Colonic mucosa (tissue), 4 donors: ENCODE measurements around the gene LYRM2. TPM values are rescaled to one million over a fixed set of nuclear protein-coding genes. Genes with fewer than 3 reads are reported as not detected.

Source experiments
- DNase-seq: peaks from one replicate; pipeline ENCODE4 v3.0.0-alpha.2; 2020
- H3K27ac ChIP-seq: fragments of 200-600 bp; one replicate; pipeline ENCODE4 v1.8.0; 2021
- H3K27me3 ChIP-seq: fragments of 200-600 bp; one replicate; pipeline ENCODE4 v1.8.0; 2021
- H3K36me3 ChIP-seq: fragments of 200-600 bp; one replicate; pipeline ENCODE4 v1.8.0; 2021
- H3K4me1 ChIP-seq: fragments of 200-600 bp; one replicate; pipeline ENCODE4 v1.8.0; 2021; ENCODE audit warnings: mild to moderate bottlenecking
- H3K4me3 ChIP-seq: fragments of 200-600 bp; one replicate; pipeline ENCODE4 v1.8.0; 2021
- H3K9ac ChIP-seq, 2 donors: one replicate each; pipeline ENCODE4 v1.7.0; 2013; ENCODE audit warnings: control low read depth in 2 of 2, low read depth in 2 of 2, low read length in 2 of 2
- H3K9me3 ChIP-seq: fragments of 200-600 bp; one replicate; pipeline ENCODE4 v1.8.0; 2021
- intact Hi-C: fragments of 100-400 bp; cut with DNase I; formaldehyde crosslinking; loops from one replicate; pipeline ENCODE4 v1.14.1; 2022
- total RNA-seq, 2 donors: library from RNA; stranded (reverse); fragmentation: NEBNext Ultra II Directional in 1 of 2; extraction: Animal tissue kit (Norgen Biotek cat#: 25700) in 1 of 2; gene quantifications; one replicate each; pipeline ENCODE4 v1.2.1, GENCODE V29; 2021
- TF ChIP-seq, protein P1 (sequence below): fragments of 200-600 bp; IDR thresholded peaks from one replicate; pipeline ENCODE4 v1.8.0; 2022; ENCODE audit warnings: antibody characterized with exemption, mild to moderate bottlenecking
- donor health status: healthy.
- donor health status: DM: no; HTN: no; CAD: no.
- donor health status: DM: no; HTN: no; CAD: no.

LYRM2 gene
- total RNA-seq, 2 donors from 2014 or later: 28.7 to 43.5 TPM

DNA sequence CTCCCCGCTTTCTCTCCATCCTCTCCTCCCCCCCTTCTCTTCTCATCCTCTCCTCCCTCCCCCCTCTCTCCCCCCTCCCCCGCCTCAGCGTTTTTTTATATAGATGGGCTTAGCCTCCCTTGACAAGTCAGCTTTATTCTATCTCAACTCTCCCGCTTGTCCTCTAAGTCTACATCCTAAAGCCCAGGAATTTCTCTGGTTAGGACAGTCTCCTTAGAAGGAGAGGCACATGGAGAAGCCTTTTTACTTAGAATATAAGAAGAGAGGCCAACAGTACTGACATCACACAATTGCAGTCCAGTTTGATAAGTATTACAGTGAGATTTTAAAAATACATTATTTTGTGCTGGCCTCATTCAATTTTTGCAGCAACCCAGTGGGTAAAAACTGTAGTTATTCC is 83.5 kb downstream of the LYRM2 start:
- H3K27me3 ChIP-seq: no peaks in the 10 kb centered on the region
- no peak for DNase-seq
- intact Hi-C loops: no loop called here

DNA sequence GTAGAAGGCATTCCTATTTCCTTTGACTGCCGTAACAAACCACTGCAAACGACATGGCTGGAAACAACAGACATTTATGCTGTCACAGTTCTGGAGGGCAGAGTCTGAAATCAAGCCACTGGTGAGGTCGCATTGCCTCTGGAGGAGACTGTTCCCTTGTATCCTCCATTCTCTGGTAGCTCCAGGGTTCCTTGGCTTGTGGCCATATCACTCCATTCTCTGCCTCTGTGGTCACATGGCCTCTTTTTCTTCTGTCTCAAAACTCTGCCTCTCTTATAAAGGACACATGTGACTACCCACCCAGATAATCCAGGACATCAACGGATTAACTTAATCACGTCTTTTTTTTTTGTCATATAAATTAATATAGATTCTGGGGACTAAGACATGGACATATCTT is 84.4 kb downstream of the LYRM2 start:
- TF ChIP-seq, protein P1, sequence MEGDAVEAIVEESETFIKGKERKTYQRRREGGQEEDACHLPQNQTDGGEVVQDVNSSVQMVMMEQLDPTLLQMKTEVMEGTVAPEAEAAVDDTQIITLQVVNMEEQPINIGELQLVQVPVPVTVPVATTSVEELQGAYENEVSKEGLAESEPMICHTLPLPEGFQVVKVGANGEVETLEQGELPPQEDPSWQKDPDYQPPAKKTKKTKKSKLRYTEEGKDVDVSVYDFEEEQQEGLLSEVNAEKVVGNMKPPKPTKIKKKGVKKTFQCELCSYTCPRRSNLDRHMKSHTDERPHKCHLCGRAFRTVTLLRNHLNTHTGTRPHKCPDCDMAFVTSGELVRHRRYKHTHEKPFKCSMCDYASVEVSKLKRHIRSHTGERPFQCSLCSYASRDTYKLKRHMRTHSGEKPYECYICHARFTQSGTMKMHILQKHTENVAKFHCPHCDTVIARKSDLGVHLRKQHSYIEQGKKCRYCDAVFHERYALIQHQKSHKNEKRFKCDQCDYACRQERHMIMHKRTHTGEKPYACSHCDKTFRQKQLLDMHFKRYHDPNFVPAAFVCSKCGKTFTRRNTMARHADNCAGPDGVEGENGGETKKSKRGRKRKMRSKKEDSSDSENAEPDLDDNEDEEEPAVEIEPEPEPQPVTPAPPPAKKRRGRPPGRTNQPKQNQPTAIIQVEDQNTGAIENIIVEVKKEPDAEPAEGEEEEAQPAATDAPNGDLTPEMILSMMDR: no peak
- H3K9ac ChIP-seq: no peak overlapping the region
- intact Hi-C loops: no loop called here
- H3K27me3 ChIP-seq: no peaks in the 10 kb centered on the region
- H3K4me3 ChIP-seq: no peak overlapping the region
- no peak overlapping the region for H3K27ac ChIP-seq
- H3K9me3 ChIP-seq: no peaks in the 10 kb centered on the region
- H3K36me3 ChIP-seq: no peaks in the 10 kb centered on the region
- no peak for DNase-seq
- H3K4me1 ChIP-seq: no peaks in the 10 kb centered on the region

More for the DNA sequence above, 83.5 kb downstream of the LYRM2 start:
- Histone ChIP-seq H3K27ac (no peak overlapping the region), H3K4me1 (no peaks in the 10 kb centered on the region), H3K4me3 (no peak overlapping the region), H3K36me3 (no peaks in the 10 kb centered on the region), H3K9ac (no peak overlapping the region), H3K9me3 (no peaks in the 10 kb centered on the region)
- TF ChIP-seq, protein P1: no peak

DNA sequence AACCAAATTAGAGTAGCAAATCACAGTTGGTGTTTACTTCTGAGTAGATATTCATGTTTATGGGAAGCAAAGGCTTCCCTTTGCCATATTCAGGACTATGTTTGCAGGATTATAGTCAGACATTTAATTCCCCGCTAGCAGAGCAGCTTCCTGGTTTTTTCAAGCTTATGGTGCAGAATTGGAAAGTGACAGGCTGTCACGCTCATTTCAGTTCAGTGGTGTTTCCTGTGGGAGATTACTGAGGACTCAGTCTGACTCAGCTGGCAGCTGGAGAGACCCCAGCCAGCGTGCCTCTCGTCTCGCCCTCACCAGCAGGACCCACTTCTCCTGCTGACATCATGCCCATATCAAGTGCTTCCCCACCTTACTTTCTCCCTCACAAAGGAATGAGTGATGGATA is 85.1 kb downstream of the LYRM2 start:
- no peak for DNase-seq
- Histone ChIP-seq H3K9me3 (no peaks in the 10 kb centered on the region), H3K27ac (no peak overlapping the region), H3K4me3 (no peak overlapping the region), H3K9ac (no peak overlapping the region), H3K36me3 (no peaks in the 10 kb centered on the region), H3K4me1 (no peaks in the 10 kb centered on the region), H3K27me3 (no peaks in the 10 kb centered on the region)
- TF ChIP-seq, protein P1: no peak
- intact Hi-C loops: no loop called here

DNA sequence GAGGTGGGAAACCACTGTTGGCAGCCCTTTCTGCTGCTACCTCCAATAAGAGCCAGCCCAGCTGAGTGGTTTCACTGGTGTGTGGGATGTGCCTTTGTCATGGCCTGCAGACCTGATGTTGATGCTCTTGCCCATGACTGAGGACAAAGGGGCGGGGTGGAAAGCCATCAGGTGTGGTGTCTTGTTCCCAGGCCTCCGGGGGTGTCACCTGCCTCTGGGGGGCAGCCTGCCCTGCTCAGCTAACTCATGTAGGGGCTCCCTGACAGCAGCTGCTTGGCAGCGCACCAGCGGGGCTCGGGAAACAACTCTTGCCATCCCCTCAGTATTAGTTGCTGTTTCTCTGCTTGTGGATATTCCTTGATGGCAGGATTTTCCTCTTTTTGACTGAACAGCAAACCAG is 91.3 kb downstream of the LYRM2 start:
- H3K4me1 ChIP-seq: no peaks in the 10 kb centered on the region
- no peak overlapping the region for H3K4me3 ChIP-seq
- TF ChIP-seq, protein P1: no peak
- H3K36me3 ChIP-seq: no peaks in the 10 kb centered on the region
- H3K27ac ChIP-seq: no peak overlapping the region
- H3K27me3 ChIP-seq: no peaks in the 10 kb centered on the region
- no peaks in the 10 kb centered on the region for H3K9me3 ChIP-seq
- intact Hi-C loops: no loop called here
- H3K9ac ChIP-seq: no peak overlapping the region
- no peak for DNase-seq

DNA sequence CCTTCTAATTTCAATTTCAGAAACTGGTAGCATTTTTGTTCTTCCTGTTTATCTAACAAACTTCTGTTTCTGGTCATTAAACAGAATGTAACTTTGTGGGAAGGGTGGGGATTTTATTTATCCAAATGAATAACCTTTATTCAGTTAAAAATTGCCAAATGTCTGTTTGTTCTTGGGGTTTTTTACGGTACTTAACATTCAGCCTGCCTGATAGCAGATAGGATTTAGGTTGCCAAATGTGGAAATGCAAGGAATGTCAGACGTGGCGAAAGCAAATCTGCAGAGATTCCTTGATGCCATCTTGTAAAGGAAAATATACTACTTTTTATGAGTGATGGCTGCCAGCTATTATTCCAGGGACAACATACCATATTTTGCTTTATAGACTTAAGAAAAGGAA is 95.7 kb downstream of the LYRM2 start:
- TF ChIP-seq, protein P1: no peak
- H3K9ac ChIP-seq: no peak overlapping the region
- intact Hi-C loops: no loop called here
- H3K4me1 ChIP-seq: no peaks in the 10 kb centered on the region
- no peak for DNase-seq
- H3K4me3 ChIP-seq: no peak overlapping the region
- no peak overlapping the region for H3K27ac ChIP-seq
- H3K36me3 ChIP-seq: no peaks in the 10 kb centered on the region
- no peaks in the 10 kb centered on the region for H3K9me3 ChIP-seq
- H3K27me3 ChIP-seq: no peaks in the 10 kb centered on the region
